Astrocyte (in vitro differentiated cells and primary cell): Measurements from ENCODE around the gene SETD1B. TPM values are rescaled to one million over a fixed set of nuclear protein-coding genes. Genes with fewer than 3 reads are reported as not detected.
"Not testable (repeated sequence)": the region's sequence is repeated elsewhere in the genome, so short reads cannot be mapped to it uniquely, and the experiment has no call there.

Experiments used
- DNase-seq: peaks from one replicate; pipeline ENCODE4 v3.0.0-alpha.2; 2010; ENCODE audit warnings: low read depth
- FAIRE-seq: peaks from 2 replicates; lab custom pipeline; 2011; peaks lifted over from hg19 to GRCh38; lab: Jason Lieb, UNC
- H2AFZ ChIP-seq: 2 replicates; pipeline ENCODE4 v1.6.0; 2012; ENCODE audit warnings: low read depth, low read length, inconsistent platforms
- H3K27ac ChIP-seq: 2 replicates; pipeline ENCODE4 v1.5.1; 2011; ENCODE audit warnings: low read depth, low read length, inconsistent platforms
- H3K27me3 ChIP-seq: 2 replicates; pipeline ENCODE4 v1.6.0; 2011; ENCODE audit warnings: low read length, inconsistent platforms; ENCODE audit not compliant: insufficient read depth
- H3K36me3 ChIP-seq: 2 replicates; pipeline ENCODE4 v1.5.1; 2011; ENCODE audit warnings: low read length, inconsistent platforms; ENCODE audit not compliant: insufficient read depth
- H3K4me1 ChIP-seq: 2 replicates; pipeline ENCODE4 v1.5.1; 2011; ENCODE audit warnings: low read length, inconsistent platforms; ENCODE audit not compliant: insufficient read depth
- H3K4me2 ChIP-seq: 2 replicates; pipeline ENCODE4 v1.6.0; 2012; ENCODE audit warnings: low read length, inconsistent platforms
- H3K4me3 ChIP-seq: 2 replicates; pipeline ENCODE4 v1.5.1; 2011; ENCODE audit warnings: low read depth, mild to moderate bottlenecking, low read length, inconsistent platforms; ENCODE audit not compliant: insufficient read depth
- H3K79me2 ChIP-seq: 2 replicates; pipeline ENCODE4 v1.6.0; 2012; ENCODE audit warnings: mild to moderate bottlenecking, low read length, inconsistent platforms; ENCODE audit not compliant: insufficient read depth
- H3K9ac ChIP-seq: 2 replicates; pipeline ENCODE4 v1.6.0; 2012; ENCODE audit warnings: mild to moderate bottlenecking, low read length, inconsistent platforms
- H3K9me3 ChIP-seq: 2 replicates; pipeline ENCODE4 v1.5.1; 2012; ENCODE audit warnings: low read depth, mild to moderate bottlenecking, low read length, inconsistent platforms; ENCODE audit not compliant: insufficient read depth
- H4K20me1 ChIP-seq: 2 replicates; pipeline ENCODE4 v1.6.0; 2012; ENCODE audit warnings: low read length, inconsistent platforms; ENCODE audit not compliant: insufficient read depth
- H3K27ac Mint-ChIP-seq: one replicate; pipeline ENCODE4 v1.8.0; 2021; ENCODE audit warnings: mild to moderate bottlenecking, mixed read lengths; ENCODE audit not compliant: unreplicated experiment
- H3K27me3 Mint-ChIP-seq: one replicate; pipeline ENCODE4 v1.8.0; 2021; ENCODE audit warnings: low read depth, mixed read lengths; ENCODE audit not compliant: unreplicated experiment
- H3K36me3 Mint-ChIP-seq: one replicate; pipeline ENCODE4 v1.8.0; 2021; ENCODE audit warnings: low read depth, mixed read lengths; ENCODE audit not compliant: unreplicated experiment
- H3K4me1 Mint-ChIP-seq: one replicate; pipeline ENCODE4 v1.8.0; 2021; ENCODE audit warnings: low read depth, mixed read lengths; ENCODE audit not compliant: unreplicated experiment
- H3K4me3 Mint-ChIP-seq: one replicate; pipeline ENCODE4 v1.8.0; 2021; ENCODE audit warnings: mild to moderate bottlenecking, moderate library complexity, mixed read lengths; ENCODE audit not compliant: unreplicated experiment
- H3K9me3 Mint-ChIP-seq: one replicate; pipeline ENCODE4 v1.8.0; 2021; ENCODE audit warnings: mild to moderate bottlenecking, mixed read lengths; ENCODE audit not compliant: unreplicated experiment
- EZH2 ChIP-seq: IDR thresholded peaks from 2 replicates; pipeline ENCODE4 v1.6.1; 2012; ENCODE audit warnings: mild to moderate bottlenecking, low read length, inconsistent platforms; ENCODE audit not compliant: insufficient read depth
- total RNA-seq: library from RNA; stranded (reverse); gene quantifications from 2 replicates; pipeline ENCODE4 v1.2.1, GENCODE V29; 2021
- TF ChIP-seq, protein P1 (sequence below): IDR thresholded peaks from 2 replicates; pipeline ENCODE4 v1.5.1; 2011; ENCODE audit warnings: low read depth, mild to moderate bottlenecking, inconsistent platforms, low read length, moderate library complexity; ENCODE audit not compliant: insufficient read depth

Gene SETD1B
- total RNA-seq, 1 donor from 2014 or later: 24.0 TPM

GRCh38 chr12:121860699-121861098 is 56.9 kb downstream of the SETD1B start:
- not testable (repeated sequence) for H3K9ac ChIP-seq, H3K27me3 ChIP-seq, DNase-seq, H3K9me3 Mint-ChIP-seq, H3K4me3 ChIP-seq, FAIRE-seq, H3K36me3 ChIP-seq, H3K9me3 ChIP-seq, H3K4me1 Mint-ChIP-seq, H3K27ac Mint-ChIP-seq, H2AFZ ChIP-seq, H3K4me3 Mint-ChIP-seq, H3K36me3 Mint-ChIP-seq, H4K20me1 ChIP-seq, H3K4me2 ChIP-seq, H3K27ac ChIP-seq, H3K27me3 Mint-ChIP-seq, H3K79me2 ChIP-seq
- peaks cover 28% of the 10 kb centered on the region for H3K4me1 ChIP-seq

DNA sequence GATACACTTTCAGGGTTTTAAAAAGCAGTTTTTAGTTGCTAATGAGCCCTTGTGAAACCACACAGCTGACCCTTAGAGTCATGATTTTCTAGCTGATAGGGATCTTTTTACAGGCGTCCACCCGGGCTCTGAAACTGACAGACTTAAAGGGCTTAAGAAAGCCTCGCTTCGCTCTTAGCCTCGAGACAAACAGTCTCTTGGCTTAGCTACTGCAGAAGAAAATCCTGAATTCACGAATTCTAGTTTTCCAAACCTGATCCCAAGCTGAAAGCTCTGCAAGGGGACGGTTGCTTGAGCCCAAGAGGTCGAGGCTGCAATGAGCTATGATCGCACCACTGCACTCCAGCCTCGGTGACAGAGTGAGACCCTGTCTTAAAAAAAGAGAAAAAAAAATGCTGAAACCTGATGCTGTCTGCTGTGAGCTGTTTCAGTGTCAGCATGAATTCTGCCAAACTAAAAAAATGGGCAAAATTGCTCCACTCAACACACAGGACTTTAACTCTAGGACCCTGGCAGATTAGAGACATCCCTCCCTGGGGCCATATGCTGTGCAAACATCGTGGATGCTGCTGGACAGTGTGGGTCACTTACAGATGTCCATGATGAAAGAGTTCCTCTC is 57.9 kb downstream of the SETD1B start:
- TF ChIP-seq EZH2: no peak
- TF ChIP-seq, protein P1, sequence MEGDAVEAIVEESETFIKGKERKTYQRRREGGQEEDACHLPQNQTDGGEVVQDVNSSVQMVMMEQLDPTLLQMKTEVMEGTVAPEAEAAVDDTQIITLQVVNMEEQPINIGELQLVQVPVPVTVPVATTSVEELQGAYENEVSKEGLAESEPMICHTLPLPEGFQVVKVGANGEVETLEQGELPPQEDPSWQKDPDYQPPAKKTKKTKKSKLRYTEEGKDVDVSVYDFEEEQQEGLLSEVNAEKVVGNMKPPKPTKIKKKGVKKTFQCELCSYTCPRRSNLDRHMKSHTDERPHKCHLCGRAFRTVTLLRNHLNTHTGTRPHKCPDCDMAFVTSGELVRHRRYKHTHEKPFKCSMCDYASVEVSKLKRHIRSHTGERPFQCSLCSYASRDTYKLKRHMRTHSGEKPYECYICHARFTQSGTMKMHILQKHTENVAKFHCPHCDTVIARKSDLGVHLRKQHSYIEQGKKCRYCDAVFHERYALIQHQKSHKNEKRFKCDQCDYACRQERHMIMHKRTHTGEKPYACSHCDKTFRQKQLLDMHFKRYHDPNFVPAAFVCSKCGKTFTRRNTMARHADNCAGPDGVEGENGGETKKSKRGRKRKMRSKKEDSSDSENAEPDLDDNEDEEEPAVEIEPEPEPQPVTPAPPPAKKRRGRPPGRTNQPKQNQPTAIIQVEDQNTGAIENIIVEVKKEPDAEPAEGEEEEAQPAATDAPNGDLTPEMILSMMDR: no peak
- peak overlapping the region; percentile 44 for H2AFZ ChIP-seq
- no peaks in the 10 kb centered on the region for H4K20me1 ChIP-seq
- H3K4me3 ChIP-seq: no peak overlapping the region
- no peaks in the 10 kb centered on the region for H3K9me3 Mint-ChIP-seq
- H3K9ac ChIP-seq: no peak overlapping the region
- H3K36me3 ChIP-seq: no peaks in the 10 kb centered on the region
- no peak overlapping the region for H3K27ac Mint-ChIP-seq
- no peaks in the 10 kb centered on the region for H3K9me3 ChIP-seq
- H3K36me3 Mint-ChIP-seq: no peaks in the 10 kb centered on the region
- FAIRE-seq: no peak
- H3K4me1 ChIP-seq: peaks cover 28% of the 10 kb centered on the region
- no peaks in the 10 kb centered on the region for H3K27me3 Mint-ChIP-seq
- H3K4me2 ChIP-seq: peak overlapping the region; percentile 70
- H3K4me3 Mint-ChIP-seq: no peak overlapping the region
- peak; percentile 16 for DNase-seq
- peaks cover 5% of the 10 kb centered on the region for H3K4me1 Mint-ChIP-seq
- no peaks in the 10 kb centered on the region for H3K79me2 ChIP-seq
- no peaks in the 10 kb centered on the region for H3K27me3 ChIP-seq
- no peak overlapping the region for H3K27ac ChIP-seq

DNA sequence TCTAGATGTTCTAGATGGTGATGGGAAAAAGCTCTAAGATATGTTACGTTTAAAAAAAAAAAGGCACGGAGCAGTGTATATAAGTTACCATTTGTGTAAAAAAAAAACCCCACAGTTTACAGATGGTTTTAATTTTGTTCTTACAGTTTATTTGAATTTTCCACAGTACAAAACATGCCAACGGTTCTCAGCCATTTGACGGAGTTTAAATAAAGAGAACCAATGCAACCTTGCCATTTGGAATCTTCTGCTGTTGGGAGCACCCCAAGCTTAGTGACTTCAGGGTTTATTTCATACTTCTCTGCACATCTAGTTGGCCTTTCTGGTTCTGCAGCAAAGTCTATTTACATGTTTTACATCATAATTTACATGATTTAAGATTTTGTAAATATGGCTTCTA is 62.5 kb downstream of the SETD1B start:
- H3K36me3 ChIP-seq: no peaks in the 10 kb centered on the region
- H3K4me3 ChIP-seq: no peak overlapping the region
- no peaks in the 10 kb centered on the region for H4K20me1 ChIP-seq
- DNase-seq: no peak
- H3K27me3 ChIP-seq: no peaks in the 10 kb centered on the region
- H3K9me3 Mint-ChIP-seq: no peaks in the 10 kb centered on the region
- H3K27me3 Mint-ChIP-seq: no peaks in the 10 kb centered on the region
- no peaks in the 10 kb centered on the region for H3K4me1 Mint-ChIP-seq
- no peak overlapping the region for H3K4me2 ChIP-seq
- H3K36me3 Mint-ChIP-seq: no peaks in the 10 kb centered on the region
- H2AFZ ChIP-seq: no peak overlapping the region
- H3K9me3 ChIP-seq: no peaks in the 10 kb centered on the region
- TF ChIP-seq EZH2: no peak
- TF ChIP-seq, protein P1: no peak
- no peak overlapping the region for H3K9ac ChIP-seq
- FAIRE-seq: no peak
- H3K4me1 ChIP-seq: peaks cover 9% of the 10 kb centered on the region
- H3K27ac Mint-ChIP-seq: no peak overlapping the region
- no peaks in the 10 kb centered on the region for H3K79me2 ChIP-seq
- no peak overlapping the region for H3K27ac ChIP-seq
- no peak overlapping the region for H3K4me3 Mint-ChIP-seq

DNA sequence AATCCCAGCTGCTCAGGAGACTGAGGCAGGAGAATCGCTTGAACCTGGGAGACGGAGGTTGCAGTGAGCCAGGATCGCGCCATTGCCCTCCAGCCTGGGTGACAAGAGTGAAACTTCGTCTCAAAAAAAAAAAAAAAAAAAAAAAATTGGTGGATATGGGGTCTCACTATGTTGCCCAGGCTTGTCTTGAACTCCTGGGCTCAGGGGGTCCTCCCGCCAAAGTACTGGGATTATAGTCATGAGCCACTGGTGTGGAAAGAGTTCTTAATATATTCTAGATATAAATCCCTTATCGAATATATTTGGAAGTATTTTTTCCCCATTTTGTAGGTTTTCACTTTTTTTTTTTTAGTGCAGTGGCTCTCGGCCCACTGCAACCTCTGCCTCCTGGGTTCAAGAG is 65.4 kb downstream of the SETD1B start:
- not testable (repeated sequence) for H3K4me1 Mint-ChIP-seq, H3K36me3 Mint-ChIP-seq, H3K4me3 Mint-ChIP-seq, H2AFZ ChIP-seq, H3K27me3 Mint-ChIP-seq, FAIRE-seq, H4K20me1 ChIP-seq, H3K9me3 ChIP-seq, H3K27ac ChIP-seq, H3K4me1 ChIP-seq, H3K79me2 ChIP-seq, H3K27me3 ChIP-seq, H3K9me3 Mint-ChIP-seq, H3K9ac ChIP-seq, H3K36me3 ChIP-seq, H3K27ac Mint-ChIP-seq, H3K4me3 ChIP-seq, H3K4me2 ChIP-seq, DNase-seq
